LoVo (cell line): ENCODE measurements around the gene KIF21A.

ENCODE experiments used
- DNase-seq: peaks from one replicate; pipeline ENCODE4 v3.0.0-alpha.2; 2016; ENCODE audit warnings: low spot score

KIF21A gene

GRCh38 chr12:39275846-39276245, 167.1 kb downstream of the KIF21A start:
- DNase-seq, result no peak

- peak; percentile 54 for DNase-seq
These were observed 169.9 kb downstream of the KIF21A start for GRCh38 chr12:39272871-39273655.

- DNase-seq, result no peak
These were observed 173.4 kb downstream of the KIF21A start for GRCh38 chr12:39269492-39269891.

GRCh38 chr12:39267886-39268285, 175.0 kb downstream of the KIF21A start:
- DNase-seq, result no peak

- DNase-seq, result no peak
These were observed 190.3 kb downstream of the KIF21A start for GRCh38 chr12:39252628-39253027.
